Mucosa of rectum (tissue), 2 donors: Measurements from ENCODE around the gene RBPMS2.
"Not testable (repeated sequence)": the region's sequence is repeated elsewhere in the genome, so short reads cannot be mapped to it uniquely, and the experiment has no call there.

ENCODE experiments used
- H3K27ac ChIP-seq, 2 donors: one replicate each; pipeline ENCODE4 v1.7.0; 2013; ENCODE audit warnings: inconsistent platforms in 2 of 2, low read depth in 2 of 2, low read length in 2 of 2
- H3K27me3 ChIP-seq, 2 donors: one replicate each; pipeline ENCODE4 v1.7.0; 2013; ENCODE audit warnings: low read length in 2 of 2; ENCODE audit not compliant: control insufficient read depth in 2 of 2, insufficient read depth in 2 of 2
- H3K36me3 ChIP-seq, 2 donors: one replicate each; pipeline ENCODE4 v1.7.0; 2013; ENCODE audit warnings: low read length in 2 of 2; ENCODE audit not compliant: control insufficient read depth in 2 of 2, insufficient read depth in 2 of 2
- H3K4me1 ChIP-seq, 2 donors: one replicate each; pipeline ENCODE4 v1.7.0; 2013; ENCODE audit warnings: low read length in 2 of 2, mild to moderate bottlenecking in 1 of 2; ENCODE audit not compliant: control insufficient read depth in 2 of 2, insufficient read depth in 2 of 2
- H3K4me3 ChIP-seq, 2 donors: one replicate each; pipeline ENCODE4 v1.7.0; 2013; ENCODE audit warnings: low read length in 2 of 2
- H3K9ac ChIP-seq, 2 donors: one replicate each; pipeline ENCODE4 v1.7.0; 2013; ENCODE audit warnings: low read length in 2 of 2, low read depth in 1 of 2, mild to moderate bottlenecking in 1 of 2
- H3K9me3 ChIP-seq, 2 donors: one replicate each; pipeline ENCODE4 v1.7.0; 2013; ENCODE audit warnings: low read length in 2 of 2; ENCODE audit not compliant: control insufficient read depth in 2 of 2
- donor health status: healthy.
- donor health status: Normal muscosa, but diverticular disease.

RBPMS2 gene

DNA sequence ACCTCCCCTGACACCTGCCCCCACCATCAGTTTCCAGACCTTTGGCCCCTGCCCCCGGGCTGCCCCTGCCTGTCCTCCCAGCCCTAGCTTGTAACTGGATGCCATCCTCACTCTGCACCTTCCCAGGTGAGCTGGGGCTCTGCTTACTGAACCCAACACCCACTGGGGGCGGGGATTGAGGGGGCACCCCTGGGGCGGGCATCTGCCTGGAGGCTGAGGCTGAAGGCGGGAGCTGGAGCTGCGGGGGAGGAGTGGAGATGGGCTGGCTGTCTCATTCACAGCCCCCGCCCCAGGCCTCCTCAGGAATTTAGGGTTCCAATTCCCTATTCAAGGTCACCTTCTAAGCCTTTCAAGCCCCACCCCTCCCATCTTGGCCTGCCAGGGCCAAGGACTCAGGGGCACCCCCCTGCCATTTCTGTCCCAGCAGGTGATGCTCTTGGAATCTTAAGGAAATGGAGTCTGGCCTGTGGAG is 32.4 kb upstream of the RBPMS2 start:
- no peaks in the 10 kb centered on the region for H3K36me3 ChIP-seq
- peak overlapping the region in 1 of 2 donors; percentile 38 for H3K27ac ChIP-seq
- no peaks in the 10 kb centered on the region for H3K9me3 ChIP-seq
- H3K4me3 ChIP-seq: no peak overlapping the region
- H3K27me3 ChIP-seq: peaks cover 0 to 3% of the 10 kb centered on the region in 2 donors
- H3K9ac ChIP-seq: no peak overlapping the region
- no peaks in the 10 kb centered on the region for H3K4me1 ChIP-seq

DNA sequence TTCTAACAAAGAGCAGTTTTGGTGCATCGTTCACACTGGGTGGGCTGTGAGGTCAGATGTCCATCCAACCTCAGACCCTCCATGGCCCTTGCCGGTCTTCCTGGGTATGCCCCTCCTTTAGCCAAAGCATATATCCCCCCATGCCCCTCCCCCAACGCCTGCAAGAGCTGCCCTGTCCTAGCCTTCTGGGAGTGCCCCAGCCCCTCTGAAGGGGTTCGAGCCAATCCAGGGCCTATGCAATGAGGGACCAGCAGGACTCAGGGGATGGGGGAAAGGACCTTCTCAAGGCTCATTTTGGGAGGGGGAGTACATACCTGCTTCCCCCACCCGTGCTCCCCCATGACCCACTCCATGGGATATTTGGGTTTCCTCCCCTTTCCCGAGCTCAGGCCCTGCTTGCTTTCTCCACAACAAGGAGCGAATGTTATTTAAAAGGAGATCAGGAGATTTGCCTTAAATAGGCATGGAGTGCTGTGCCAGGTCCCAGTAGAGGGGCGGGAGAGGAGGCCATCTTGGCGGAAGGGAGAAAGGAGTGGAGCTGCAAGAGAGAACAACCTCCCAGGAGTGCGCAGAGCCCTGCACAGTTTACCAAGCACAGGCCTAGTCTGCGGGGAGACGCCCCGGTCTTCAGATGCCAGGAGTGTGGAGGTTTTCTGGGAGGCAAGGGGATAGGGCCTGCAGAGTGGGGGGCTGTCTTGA is 31.8 kb upstream of the RBPMS2 start:
- H3K4me3 ChIP-seq: no peak overlapping the region
- H3K27ac ChIP-seq: peak overlapping the region; percentile 35 to 56
- peaks cover 0 to 3% of the 10 kb centered on the region in 2 donors for H3K27me3 ChIP-seq
- H3K9ac ChIP-seq: no peak overlapping the region
- H3K4me1 ChIP-seq: no peaks in the 10 kb centered on the region
- no peaks in the 10 kb centered on the region for H3K9me3 ChIP-seq
- no peaks in the 10 kb centered on the region for H3K36me3 ChIP-seq

DNA sequence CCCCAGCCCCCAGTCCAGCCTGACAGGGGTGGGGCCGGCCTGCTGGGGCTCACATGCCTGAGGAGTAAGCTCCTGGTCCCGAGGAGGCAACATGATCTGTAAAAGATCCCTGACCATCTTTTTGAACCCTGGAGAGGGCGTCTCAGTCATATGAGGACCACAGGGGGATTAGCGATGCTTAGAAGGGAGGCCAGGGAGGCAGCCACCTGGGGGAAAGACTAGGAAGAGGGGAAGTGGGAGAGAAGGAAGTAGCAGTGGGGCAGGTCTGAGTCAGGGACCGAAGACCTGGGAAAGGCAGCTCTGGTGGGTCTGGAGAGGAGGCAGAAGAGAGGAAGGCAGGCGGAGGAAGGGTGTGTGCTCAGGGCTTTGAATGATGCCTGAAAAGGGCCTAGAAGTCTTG is 31.1 kb upstream of the RBPMS2 start:
- Histone ChIP-seq H3K9ac (no peak overlapping the region), H3K4me3 (no peak overlapping the region), H3K27me3 (peaks cover 0 to 3% of the 10 kb centered on the region in 2 donors), H3K36me3 (no peaks in the 10 kb centered on the region), H3K27ac (peak overlapping the region; percentile 35 to 56), H3K4me1 (no peaks in the 10 kb centered on the region), H3K9me3 (no peaks in the 10 kb centered on the region)

DNA sequence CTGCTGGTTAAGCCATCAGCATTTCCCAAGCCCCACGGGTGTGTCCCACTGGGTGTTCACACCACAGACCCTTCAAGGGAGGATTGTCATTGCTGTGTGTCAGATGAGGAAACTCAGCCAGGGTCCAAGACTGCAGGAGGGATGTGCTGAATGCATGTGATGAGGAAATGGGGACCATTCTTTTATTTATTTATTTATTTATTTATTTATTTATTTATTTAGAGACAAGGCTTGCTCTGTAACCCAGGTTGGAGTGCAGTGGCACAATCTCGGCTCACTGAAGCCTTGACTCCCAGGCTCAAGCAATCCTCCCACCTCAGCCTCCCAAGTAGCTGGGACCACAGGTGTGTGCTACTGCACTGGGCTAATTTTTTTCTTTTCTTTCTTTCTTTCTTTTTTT is 29.2 kb upstream of the RBPMS2 start:
- no peaks in the 10 kb centered on the region for H3K9me3 ChIP-seq
- no peaks in the 10 kb centered on the region for H3K36me3 ChIP-seq
- no peak overlapping the region for H3K9ac ChIP-seq
- H3K4me3 ChIP-seq: no peak overlapping the region
- no peak overlapping the region for H3K27ac ChIP-seq
- H3K27me3 ChIP-seq: peaks cover 0 to 3% of the 10 kb centered on the region in 2 donors
- no peaks in the 10 kb centered on the region for H3K4me1 ChIP-seq

DNA sequence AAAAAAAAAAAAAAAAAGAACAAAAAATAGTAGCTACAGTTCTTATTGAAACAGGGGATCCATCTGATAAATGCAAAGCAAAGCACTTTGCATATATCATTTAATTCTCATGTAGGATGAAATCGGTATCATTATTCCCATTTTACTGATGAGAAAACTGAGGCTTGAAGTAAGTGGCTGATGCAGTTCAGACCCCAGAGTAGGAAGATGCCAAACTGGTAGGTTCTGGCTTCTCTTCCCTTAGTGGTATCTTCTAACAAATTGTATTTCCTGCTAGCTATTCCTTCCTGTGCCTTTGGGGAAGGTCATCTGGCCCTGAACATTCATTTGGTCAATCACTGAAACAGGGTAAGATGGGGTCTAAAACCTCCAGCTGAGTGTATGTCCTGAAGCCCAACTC is 28.1 kb upstream of the RBPMS2 start:
- Histone ChIP-seq H3K4me3 (no peak overlapping the region), H3K27me3 (no peaks in the 10 kb centered on the region), H3K9me3 (no peaks in the 10 kb centered on the region), H3K36me3 (no peaks in the 10 kb centered on the region), H3K4me1 (no peaks in the 10 kb centered on the region), H3K27ac (no peak overlapping the region), H3K9ac (no peak overlapping the region)

DNA sequence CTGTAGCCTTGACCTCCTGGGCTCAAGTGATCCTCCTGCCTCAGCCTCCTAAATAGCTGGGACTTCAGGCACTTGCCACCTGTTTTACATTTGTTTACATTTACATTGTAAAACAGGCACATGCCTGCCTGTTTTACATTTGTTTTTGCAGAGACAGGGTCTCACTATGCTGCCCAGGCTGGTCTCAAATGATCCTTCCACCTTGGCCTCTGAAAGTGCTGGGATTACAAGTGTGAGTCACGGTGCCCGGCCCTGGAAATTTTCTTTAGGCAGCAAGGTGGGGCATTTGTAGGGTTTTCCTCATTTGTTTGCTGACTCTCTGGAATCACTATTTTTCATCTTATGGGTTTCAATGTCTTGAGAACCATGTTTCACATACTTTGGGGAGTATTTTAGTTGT is 25.1 kb upstream of the RBPMS2 start:
- no peak overlapping the region for H3K27ac ChIP-seq
- no peaks in the 10 kb centered on the region for H3K9me3 ChIP-seq
- no peaks in the 10 kb centered on the region for H3K36me3 ChIP-seq
- H3K4me3 ChIP-seq: no peak overlapping the region
- no peak overlapping the region for H3K9ac ChIP-seq
- H3K4me1 ChIP-seq: no peaks in the 10 kb centered on the region
- H3K27me3 ChIP-seq: no peaks in the 10 kb centered on the region

DNA sequence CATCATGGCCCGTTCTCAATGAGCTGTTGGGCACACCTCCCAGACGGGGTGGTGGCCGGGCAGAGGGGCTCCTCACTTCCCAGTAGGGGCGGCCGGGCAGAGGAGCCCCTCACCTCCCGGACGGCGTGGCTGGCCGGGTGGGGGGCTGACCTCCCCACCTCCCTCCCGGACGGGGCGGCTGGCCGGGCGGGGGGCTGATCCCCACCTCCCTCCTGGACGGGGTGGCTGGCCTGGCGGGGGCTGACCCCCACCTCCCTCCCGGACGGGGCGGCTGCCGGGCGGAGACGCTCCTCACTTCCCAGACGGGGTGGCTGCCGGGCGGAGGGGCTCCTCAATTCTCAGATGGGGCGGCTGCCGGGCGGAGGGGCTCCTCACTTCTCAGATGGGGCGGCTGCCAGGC is 23.5 kb upstream of the RBPMS2 start:
- H3K27me3 ChIP-seq, H3K9ac ChIP-seq, H3K4me3 ChIP-seq: not testable (repeated sequence)

DNA sequence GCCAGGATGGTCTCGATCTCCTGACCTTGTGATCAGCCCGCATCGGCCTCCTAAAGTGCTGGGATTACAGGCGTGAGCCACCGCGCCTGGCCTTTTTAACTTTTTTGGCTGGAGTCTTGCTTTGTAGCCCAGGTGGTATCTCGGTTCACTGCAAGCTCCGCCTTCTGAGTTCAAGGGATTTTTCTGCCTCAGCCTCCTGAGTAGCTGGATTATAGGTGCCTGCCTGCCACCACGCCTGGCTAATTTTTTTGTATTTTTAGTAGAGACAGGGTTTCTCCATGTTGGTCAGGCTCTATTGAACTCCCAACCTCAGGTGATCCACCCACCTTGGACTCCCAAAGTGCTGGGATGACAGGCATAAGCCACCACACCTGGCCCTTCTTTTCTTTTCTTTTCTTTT is 20.5 kb upstream of the RBPMS2 start:
- not testable (repeated sequence) for H3K9ac ChIP-seq, H3K4me1 ChIP-seq, H3K9me3 ChIP-seq, H3K27ac ChIP-seq, H3K4me3 ChIP-seq, H3K36me3 ChIP-seq, H3K27me3 ChIP-seq

More for the DNA sequence above, 23.5 kb upstream of the RBPMS2 start:
- not testable (repeated sequence) for H3K27ac ChIP-seq, H3K9me3 ChIP-seq, H3K4me1 ChIP-seq, H3K36me3 ChIP-seq

DNA sequence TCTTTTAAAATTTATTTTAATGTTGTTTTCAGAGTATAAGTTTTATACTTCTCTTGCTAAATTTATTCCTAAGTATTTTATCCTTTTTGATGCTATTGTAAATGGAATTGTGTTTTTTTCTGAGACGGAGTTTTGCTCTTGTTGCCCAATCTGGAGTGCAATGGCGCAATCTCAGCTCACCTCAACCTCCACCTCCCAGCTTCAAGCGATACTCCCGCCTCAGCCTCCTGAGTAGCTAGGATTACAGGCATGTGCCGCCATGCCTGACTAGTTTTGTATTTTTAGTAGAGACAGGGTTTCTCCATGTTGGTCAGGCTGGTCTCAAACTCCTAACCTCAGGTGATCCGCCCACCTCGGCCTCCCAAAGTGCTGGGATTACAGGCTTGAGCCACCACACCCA is 19.9 kb upstream of the RBPMS2 start:
- not testable (repeated sequence) for H3K36me3 ChIP-seq, H3K9ac ChIP-seq, H3K4me1 ChIP-seq, H3K27me3 ChIP-seq, H3K9me3 ChIP-seq, H3K27ac ChIP-seq, H3K4me3 ChIP-seq

DNA sequence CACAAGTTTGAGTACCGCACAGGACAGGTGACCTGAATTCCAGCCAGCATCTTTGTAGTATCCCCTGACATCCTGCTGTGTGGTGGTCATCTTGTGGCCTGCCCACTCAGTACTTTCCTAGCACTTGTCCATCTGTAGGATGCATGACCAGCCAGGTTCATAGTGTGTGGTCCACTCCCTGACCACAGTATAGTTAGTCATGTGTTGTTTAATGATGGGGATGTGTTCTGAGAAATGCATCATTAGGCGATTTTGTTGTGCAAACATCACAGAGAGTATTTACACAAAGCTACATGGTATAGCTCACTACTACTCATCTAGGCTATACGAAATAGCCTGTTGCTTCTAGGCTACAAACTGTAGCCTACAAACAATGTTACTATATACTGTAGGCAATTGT is 16.9 kb upstream of the RBPMS2 start:
- H3K36me3 ChIP-seq: no peaks in the 10 kb centered on the region
- H3K9ac ChIP-seq: no peak overlapping the region
- H3K9me3 ChIP-seq: no peaks in the 10 kb centered on the region
- H3K27ac ChIP-seq: no peak overlapping the region
- no peaks in the 10 kb centered on the region for H3K27me3 ChIP-seq
- no peak overlapping the region for H3K4me3 ChIP-seq
- no peaks in the 10 kb centered on the region for H3K4me1 ChIP-seq

DNA sequence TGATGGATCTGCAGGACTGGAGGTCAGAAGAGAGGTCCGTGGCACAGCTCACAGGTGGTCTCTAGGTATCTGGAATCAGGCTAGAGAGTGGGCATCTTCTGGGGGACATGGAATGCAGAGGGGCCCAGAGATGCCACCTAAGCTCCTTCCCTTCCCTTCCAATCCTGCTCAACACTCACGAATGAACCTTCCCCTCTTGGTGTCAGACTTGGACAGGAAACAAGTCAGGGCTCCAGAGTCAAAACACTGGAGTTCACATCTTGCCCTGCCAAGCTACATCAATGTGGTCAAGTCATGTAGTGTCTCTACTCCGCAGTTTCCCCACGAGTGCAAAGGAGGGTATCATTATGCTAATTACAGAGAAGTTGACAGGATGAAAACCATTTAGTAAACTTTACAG is 16.0 kb upstream of the RBPMS2 start:
- Histone ChIP-seq H3K4me1 (no peaks in the 10 kb centered on the region), H3K27me3 (no peaks in the 10 kb centered on the region), H3K9me3 (no peaks in the 10 kb centered on the region), H3K27ac (no peak overlapping the region), H3K36me3 (no peaks in the 10 kb centered on the region), H3K4me3 (no peak overlapping the region), H3K9ac (no peak overlapping the region)
